ENCODE data around the gene GPR84. TPM values are rescaled to one million over a fixed set of nuclear protein-coding genes. Genes with fewer than 3 reads are reported as not detected.
A peak's percentile ranks its signal among the peaks of the same experiment; 100 is the strongest.

Gene GPR84
- polyA plus RNA-seq, 2 of the 4 experiments (the other 2 are of a cell fraction) = not detected

GRCh38 chr12:54390668-54391551 lies 26.6 kb upstream of the GPR84 start:
- Histone ChIP-seq H3K9me3 (no peaks in the 10 kb centered on the region), H3K27ac (peak overlapping the region; percentile 16 to 75; a peak in 4 of 6 replicates), H3K4me1 (peaks cover 10% of the 10 kb centered on the region; the same call in 2 of the 3 replicates), H3K4me3 (peak overlapping the region; percentile 44), H3K4me2 (peak overlapping the region; percentile 72)
- FAIRE-seq (no peak), ATAC-seq (peak; percentile 46 to 75; a peak in 4 of 6 replicates), DNase-seq (ENCODE audit: low read depth in 1 of 2, low spot score in 1 of 2) (peak in 1 of 2 experiments; percentile 49)
- ChIA-PET POLR2A (no interaction called here), CTCF (interaction anchor here (0.9 to 4.1 kb wide), 11 partner anchors 8 to 55 kb away, joined by 3 to 64 read pairs (median 7); no protein-coding TSS in a partner anchor)
- TF ChIP-seq POLR2AphosphoS2 (conservative IDR thresholded peaks at IDR 0.05; ENCODE audit: low read length) = no peak
- peak; percentile 29 for TF ChIP-seq CTCF (IDR thresholded peaks at IDR 0.05)
- 32% methylated on average over 29 of the region's 51 CpGs for WGBS (ENCODE audit: missing lambda C conversion rate)

- WGBS (ENCODE audit: missing lambda C conversion rate) = 77% methylated on average over 7 of the region's 7 CpGs
- POLR2A ChIA-PET = no interaction called here
- Histone ChIP-seq H3K4me2 (peak overlapping the region; percentile 72), H3K9me3 (no peaks in the 10 kb centered on the region), H3K4me3 (no peak overlapping the region), H3K4me1 (peaks cover 15% of the 10 kb centered on the region; the same call in 2 of the 3 replicates), H3K27ac (peak overlapping the region in 1 of 2 experiments; percentile 75; a peak in 3 of 6 replicates)
- DNase-seq (ENCODE audit: low read depth in 1 of 2, low spot score in 1 of 2) = no peak
- ATAC-seq = peak in 1 of 2 experiments; percentile 16; a peak in 2 of 6 replicates
- CTCF ChIA-PET = interaction anchor here (1.1 to 4.1 kb wide), 4 partner anchors 9 to 49 kb away, joined by 4 to 64 read pairs (median 7); no protein-coding TSS in a partner anchor
- no peak for FAIRE-seq
- no peak for TF ChIP-seq ESRRA (IDR thresholded peaks at IDR 0.05; ENCODE audit: borderline replicate concordance, low read length)
- TF ChIP-seq RNF2 (IDR thresholded peaks at IDR 0.05; ENCODE audit: borderline replicate concordance, low read depth) = no peak
- no peak for TF ChIP-seq CEBPB (IDR thresholded peaks at IDR 0.05)
- no peak for TF ChIP-seq PBX3 (IDR thresholded peaks at IDR 0.05)
- no peak for TF ChIP-seq NPAS2 (CRISPR knock-in tag; IDR thresholded peaks at IDR 0.05; ENCODE audit: borderline replicate concordance)
- TF ChIP-seq FOSL2 (IDR thresholded peaks at IDR 0.05) = no peak
- no peak for TF ChIP-seq FOSL2 (CRISPR knock-in tag; IDR thresholded peaks at IDR 0.05)
- TF ChIP-seq MAZ (IDR thresholded peaks at IDR 0.05; ENCODE audit: borderline replicate concordance, low read depth, low read length) = no peak
- TF ChIP-seq RARB (CRISPR knock-in tag; IDR thresholded peaks at IDR 0.05) = no peak
- TF ChIP-seq SREBF2 (IDR thresholded peaks at IDR 0.05) = no peak
- no peak for TF ChIP-seq CTCF (IDR thresholded peaks at IDR 0.05)
- TF ChIP-seq FOSB (CRISPR knock-in tag; IDR thresholded peaks at IDR 0.05) = no peak
- no peak for TF ChIP-seq BCL3 (IDR thresholded peaks at IDR 0.05)
- TF ChIP-seq KDM5A (IDR thresholded peaks at IDR 0.05) = no peak
- TF ChIP-seq RAD21 (conservative IDR thresholded peaks at IDR 0.05 in 1 of 2, IDR thresholded peaks at IDR 0.05 in 1 of 2) = no peak
- TF ChIP-seq HOXB5 (CRISPR knock-in tag; IDR thresholded peaks at IDR 0.05) = no peak
- TF ChIP-seq ZFP36 (IDR thresholded peaks at IDR 0.05; ENCODE audit: borderline replicate concordance, partially characterized antibody) = no peak
Observed at GRCh38 chr12:54390176-54390667, 25.9 kb upstream of the GPR84 start.
